IPS-11a (cell line): Measurements from ENCODE around the gene SRGAP3.

ENCODE experiments used
- H3K4me3 ChIP-seq: one replicate; pipeline ENCODE4 v1.5.1; 2013; ENCODE audit warnings: low read depth, low read length, control low read depth

Gene SRGAP3

GRCh38 chr3:9030034-9030433 is 219.4 kb downstream of the SRGAP3 start:
- H3K4me3 ChIP-seq, result no peak overlapping the region

GRCh38 chr3:9028134-9028533 is 221.3 kb downstream of the SRGAP3 start:
- no peak overlapping the region for H3K4me3 ChIP-seq

GRCh38 chr3:9026320-9027045 is 223.0 kb downstream of the SRGAP3 start:
- H3K4me3 ChIP-seq, result no peak overlapping the region

GRCh38 chr3:9024341-9024740 is 225.1 kb downstream of the SRGAP3 start:
- H3K4me3 ChIP-seq, result no peak overlapping the region

- H3K4me3 ChIP-seq, result no peak overlapping the region
Measured at GRCh38 chr3:9023226-9023590, 226.2 kb downstream of the SRGAP3 start.

- H3K4me3 ChIP-seq, result no peak overlapping the region
Measured at GRCh38 chr3:9022305-9023225, 226.9 kb downstream of the SRGAP3 start.

- no peak overlapping the region for H3K4me3 ChIP-seq
Measured at GRCh38 chr3:9021271-9022009, 228.0 kb downstream of the SRGAP3 start.

GRCh38 chr3:9020426-9020825 is 229.0 kb downstream of the SRGAP3 start:
- no peak overlapping the region for H3K4me3 ChIP-seq

GRCh38 chr3:9019259-9019961 is 230.0 kb downstream of the SRGAP3 start:
- H3K4me3 ChIP-seq, result no peak overlapping the region

GRCh38 chr3:9015250-9015649 is 234.2 kb downstream of the SRGAP3 start:
- H3K4me3 ChIP-seq, result no peak overlapping the region

GRCh38 chr3:9013782-9014563 is 235.5 kb downstream of the SRGAP3 start:
- no peak overlapping the region for H3K4me3 ChIP-seq

GRCh38 chr3:9012521-9012920 is 236.9 kb downstream of the SRGAP3 start:
- H3K4me3 ChIP-seq, result no peak overlapping the region

GRCh38 chr3:9009976-9010545 is 239.4 kb downstream of the SRGAP3 start:
- no peak overlapping the region for H3K4me3 ChIP-seq

- H3K4me3 ChIP-seq, result no peak overlapping the region
Measured at GRCh38 chr3:9008550-9009255, 240.7 kb downstream of the SRGAP3 start.

- no peak overlapping the region for H3K4me3 ChIP-seq
Measured at GRCh38 chr3:9007928-9008327, 241.5 kb downstream of the SRGAP3 start.

- no peak overlapping the region for H3K4me3 ChIP-seq
Measured at GRCh38 chr3:9007213-9007612, 242.2 kb downstream of the SRGAP3 start.

GRCh38 chr3:9000041-9000440 is 249.4 kb downstream of the SRGAP3 start:
- H3K4me3 ChIP-seq, result no peak overlapping the region

- H3K4me3 ChIP-seq, result no peak overlapping the region
Measured at GRCh38 chr3:8997151-8997550, 252.3 kb downstream of the SRGAP3 start.

- H3K4me3 ChIP-seq, result no peak overlapping the region
Measured at GRCh38 chr3:8996681-8997121, 252.7 kb downstream of the SRGAP3 start.
